ENCODE measurements around the gene SLC27A1.
A peak's percentile ranks its signal among the peaks of the same experiment; 100 is the strongest.

- TF ChIP-seq MAX (IDR thresholded peaks at IDR 0.05; ENCODE audit: low read depth) (no peak), POLR2AphosphoS5 (IDR thresholded peaks at IDR 0.05; ENCODE audit: low read depth, low read length) (no peak), EP300 (IDR thresholded peaks at IDR 0.05; ENCODE audit: borderline replicate concordance in 1 of 2, low read depth in 1 of 2, low read length in 1 of 2) (no peak), CTCF (IDR thresholded peaks at IDR 0.05) (peak; percentile 49), RXRA (IDR thresholded peaks at IDR 0.05; ENCODE audit: borderline replicate concordance, low read depth) (no peak), EZH2phosphoT487 (IDR thresholded peaks at IDR 0.05; ENCODE audit: borderline replicate concordance, low read depth) (no peak), RFX5 (IDR thresholded peaks at IDR 0.05; ENCODE audit: low read length) (no peak), USF2 (IDR thresholded peaks at IDR 0.05; ENCODE audit: borderline replicate concordance, low read depth, low read length) (no peak), GABPA (IDR thresholded peaks at IDR 0.05; ENCODE audit: low read depth) (no peak), RAD21 (IDR thresholded peaks at IDR 0.05; ENCODE audit: low read length) (peak; percentile 67), ZBTB33 (IDR thresholded peaks at IDR 0.05; ENCODE audit: borderline replicate concordance, low read depth) (no peak), YY1 (IDR thresholded peaks at IDR 0.05; ENCODE audit: low read depth) (no peak), FOXJ3 (CRISPR knock-in tag; IDR thresholded peaks at IDR 0.05) (no peak)
Observed at GRCh38 chr19:17441241-17442021, 28.9 kb upstream of the SLC27A1 start.
